MM.1S (cell line): ENCODE data around the gene OTUD6A.

Source experiments
- EZH2 ChIP-seq: fragments of 300-600 bp; sonication (generic); optimal IDR thresholded peaks from 2 replicates; pipeline ENCODE3; 2017; ENCODE audit warnings: low read depth, mild to moderate bottlenecking, antibody characterized with exemption, low read length, mixed read lengths
- TF ChIP-seq, protein P1 (sequence below): fragments of 300-600 bp; sonication (generic); IDR thresholded peaks from 2 replicates; pipeline ENCODE4 v1.5.1; 2016; ENCODE audit warnings: antibody characterized with exemption, low read length, mixed read lengths

GRCh38 chrX:70026851-70027200 is 35.4 kb upstream of the OTUD6A start:
- TF ChIP-seq, protein P1, sequence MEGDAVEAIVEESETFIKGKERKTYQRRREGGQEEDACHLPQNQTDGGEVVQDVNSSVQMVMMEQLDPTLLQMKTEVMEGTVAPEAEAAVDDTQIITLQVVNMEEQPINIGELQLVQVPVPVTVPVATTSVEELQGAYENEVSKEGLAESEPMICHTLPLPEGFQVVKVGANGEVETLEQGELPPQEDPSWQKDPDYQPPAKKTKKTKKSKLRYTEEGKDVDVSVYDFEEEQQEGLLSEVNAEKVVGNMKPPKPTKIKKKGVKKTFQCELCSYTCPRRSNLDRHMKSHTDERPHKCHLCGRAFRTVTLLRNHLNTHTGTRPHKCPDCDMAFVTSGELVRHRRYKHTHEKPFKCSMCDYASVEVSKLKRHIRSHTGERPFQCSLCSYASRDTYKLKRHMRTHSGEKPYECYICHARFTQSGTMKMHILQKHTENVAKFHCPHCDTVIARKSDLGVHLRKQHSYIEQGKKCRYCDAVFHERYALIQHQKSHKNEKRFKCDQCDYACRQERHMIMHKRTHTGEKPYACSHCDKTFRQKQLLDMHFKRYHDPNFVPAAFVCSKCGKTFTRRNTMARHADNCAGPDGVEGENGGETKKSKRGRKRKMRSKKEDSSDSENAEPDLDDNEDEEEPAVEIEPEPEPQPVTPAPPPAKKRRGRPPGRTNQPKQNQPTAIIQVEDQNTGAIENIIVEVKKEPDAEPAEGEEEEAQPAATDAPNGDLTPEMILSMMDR: no peak
- no peak for TF ChIP-seq EZH2
